Naive thymus-derived CD4-positive, alpha-beta T cell (primary cell): ENCODE measurements around the gene TTC33. TPM values are rescaled to one million over a fixed set of nuclear protein-coding genes. Genes with fewer than 3 reads are reported as not detected.
"Not testable (repeated sequence)": the region's sequence is repeated elsewhere in the genome, so short reads cannot be mapped to it uniquely, and the experiment has no call there.

ENCODE experiments used
- ATAC-seq: fragments of 150-1000 bp; cut with Tn5 transposase; 2 replicates; pipeline ENCODE4 v1.10.0; 2021; ENCODE audit warnings: mild to moderate bottlenecking, moderate library complexity
- CTCF ChIA-PET: fragments of 350-600 bp; sonication (Branson Sonifier 250); formaldehyde crosslinking; loops from one replicate; lab custom pipeline; 2021; ENCODE audit warnings: antibody characterized with exemption; lab: Charles Lee
- POLR2A ChIA-PET: fragments of 350-600 bp; sonication (Branson Sonifier 250); formaldehyde crosslinking; loops from one replicate; lab custom pipeline; 2021; ENCODE audit warnings: antibody characterized with exemption, inconsistent platforms; lab: Charles Lee
- DNase-seq, 9 donors: peaks; one replicate each; pipeline versions ENCODE4 v3.0.0 to v3.0.0-alpha.2; 2020 to 2022; ENCODE audit warnings: mixed read lengths in 1 of 9
- H3K27ac ChIP-seq: one replicate; pipeline ENCODE4 v1.7.0; 2013; ENCODE audit warnings: mild to moderate bottlenecking, low read depth, low read length, moderate library complexity
- H3K27me3 ChIP-seq, 2 donors: one replicate each; pipeline ENCODE4 v1.7.0; 2013; ENCODE audit warnings: low read length in 2 of 2, mild to moderate bottlenecking in 2 of 2, moderate library complexity in 2 of 2; ENCODE audit not compliant: control insufficient read depth in 2 of 2, insufficient read depth in 2 of 2
- H3K36me3 ChIP-seq, 3 experiments: 1 replicate in 2 of 3; 2 replicates in 1 of 3; pipeline ENCODE4 v1.7.0; 2013; ENCODE audit warnings: low read length in 3 of 3, mild to moderate bottlenecking in 3 of 3, moderate library complexity in 1 of 3; ENCODE audit not compliant: insufficient read depth in 3 of 3, control insufficient read depth in 2 of 3
- H3K4me1 ChIP-seq, 2 donors: one replicate each; pipeline ENCODE4 v1.7.0; 2013; ENCODE audit warnings: low read length in 2 of 2, mild to moderate bottlenecking in 2 of 2, moderate library complexity in 1 of 2; ENCODE audit not compliant: control insufficient read depth in 2 of 2, insufficient read depth in 2 of 2
- H3K4me3 ChIP-seq: 2 replicates; pipeline ENCODE4 v1.7.0; 2013; ENCODE audit warnings: mild to moderate bottlenecking, low read length
- H3K9me3 ChIP-seq, 3 experiments: 1 replicate in 2 of 3; 2 replicates in 1 of 3; pipeline ENCODE4 v1.7.0; 2013; ENCODE audit warnings: low read length in 3 of 3; ENCODE audit not compliant: control insufficient read depth in 2 of 3
- H3K27ac Mint-ChIP-seq, 9 donors: one replicate each; pipeline ENCODE4 v1.8.0; 2020 to 2022; ENCODE audit warnings: mixed read lengths in 9 of 9, mild to moderate bottlenecking in 8 of 9, moderate library complexity in 5 of 9, inconsistent platforms in 2 of 9
- H3K27me3 Mint-ChIP-seq, 5 donors: one replicate each; pipeline ENCODE4 v1.8.0; 2021 to 2022; ENCODE audit warnings: mixed read lengths in 5 of 5, mild to moderate bottlenecking in 1 of 5
- H3K36me3 Mint-ChIP-seq, 5 donors: one replicate each; pipeline ENCODE4 v1.8.0; 2020 to 2022; ENCODE audit warnings: mixed read lengths in 5 of 5, mild to moderate bottlenecking in 3 of 5, inconsistent platforms in 1 of 5
- H3K4me1 Mint-ChIP-seq, 7 donors: one replicate each; pipeline ENCODE4 v1.8.0; 2020 to 2022; ENCODE audit warnings: mixed read lengths in 7 of 7, mild to moderate bottlenecking in 3 of 7, inconsistent platforms in 1 of 7
- H3K4me3 Mint-ChIP-seq, 10 donors: one replicate each; pipeline ENCODE4 v1.8.0; 2020 to 2022; ENCODE audit warnings: mild to moderate bottlenecking in 10 of 10, mixed read lengths in 10 of 10, moderate library complexity in 6 of 10, inconsistent platforms in 2 of 10
- H3K9me3 Mint-ChIP-seq, 11 donors: one replicate each; pipeline ENCODE4 v1.8.0; 2020 to 2022; ENCODE audit warnings: mixed read lengths in 11 of 11, mild to moderate bottlenecking in 4 of 11, inconsistent platforms in 1 of 11, moderate library complexity in 1 of 11
- intact Hi-C, 2 donors: fragments of 100-400 bp; cut with micrococcal nuclease; formaldehyde crosslinking; loops; one replicate each; pipeline ENCODE4 v1.15.1; 2023
- polyA plus RNA-seq, 2 donors: library from polyadenylated mRNA; unstranded; fragments of 300-500 nt; fragmentation: Illumina TruSeq; gene quantifications; one replicate each; pipeline ENCODE4 v1.2.3, GENCODE V29; 2021
- total RNA-seq, 6 experiments: library from RNA in 5 of 6; stranded (reverse) in 5 of 6; gene quantifications; 1 replicate in 5 of 6; 2 replicates in 1 of 6; pipeline ENCODE4 v1.2.3 and lab custom pipeline; 2021 to 2026

The TTC33 gene
- total and polyA plus RNA-seq, 7 experiments from 2014 or later: 7.0 to 19.0 (median 14.0) TPM

GRCh38 chr5:40649463-40650030 lies 106.2 kb downstream of the TTC33 start:
- Histone ChIP-seq H3K4me1 (peaks cover 40 to 43% of the 10 kb centered on the region in 2 donors), H3K9me3 (no peaks in the 10 kb centered on the region), H3K27me3 (no peaks in the 10 kb centered on the region), H3K27ac (peak overlapping the region; percentile 63), H3K36me3 (no peaks in the 10 kb centered on the region), H3K4me3 (no peak overlapping the region)
- ChIA-PET CTCF (interaction anchor here (2.1 kb wide), 1 partner anchor 32 kb away, joined by 5 read pairs; no protein-coding TSS in a partner anchor), POLR2A (interaction anchor here (0.6 to 8.6 kb wide), 5 partner anchors 25 to 239 kb away, joined by 3 to 79 read pairs (median 3); partner anchors contain the start of gene PTGER4)
- peak; percentile 63 for ATAC-seq
- Mint-ChIP-seq H3K27me3 (no peaks in the 10 kb centered on the region), H3K27ac (peak overlapping the region; percentile 71 to 97 (median 90)), H3K36me3 (peaks cover 0 to 45% (median 7%) of the 10 kb centered on the region in 5 donors), H3K9me3 (peaks cover 0 to 15% (median 0%) of the 10 kb centered on the region in 11 donors), H3K4me3 (peak overlapping the region in 9 of 10 donors; percentile 20 to 75 (median 54)), H3K4me1 (peaks cover 51 to 61% (median 58%) of the 10 kb centered on the region in 7 donors)
- intact Hi-C loops: loop anchor here (1.0 to 10.0 kb wide), 6 partner anchors 26 to 1475 kb away; partner anchors contain the start of gene PTGER4 (in 1 of the 2)
- peak in 6 of 9 donors; percentile 38 to 62 (median 52) for DNase-seq

GRCh38 chr5:40648150-40648549 lies 107.6 kb downstream of the TTC33 start:
- ChIA-PET CTCF (no interaction called here), POLR2A (interaction anchor here (0.9 to 8.6 kb wide), 3 partner anchors 20 to 187 kb away, joined by 3 to 79 read pairs (median 3); partner anchors contain the start of genes PTGER4 and RPL37)
- no peaks in the 10 kb centered on the region for H3K27me3 ChIP-seq
- DNase-seq (no peak), ATAC-seq (no peak)
- peaks cover 0 to 21% (median 3%) of the 10 kb centered on the region in 11 donors for H3K9me3 Mint-ChIP-seq
- H3K27ac Mint-ChIP-seq: peak overlapping the region in 5 of 9 donors; percentile 20 to 97 (median 87)
- intact Hi-C loops: loop anchor here in 1 of 2 donors (5.0 kb wide), 1 partner anchor 71 kb away; no protein-coding TSS in a partner anchor
- H3K4me1 ChIP-seq: peaks cover 29 to 34% of the 10 kb centered on the region in 2 donors
- H3K4me1 Mint-ChIP-seq: peaks cover 39 to 47% (median 45%) of the 10 kb centered on the region in 7 donors
- no peaks in the 10 kb centered on the region for H3K27me3 Mint-ChIP-seq
- no peaks in the 10 kb centered on the region for H3K9me3 ChIP-seq
- no peaks in the 10 kb centered on the region for H3K36me3 ChIP-seq
- H3K4me3 Mint-ChIP-seq: peak overlapping the region in 3 of 10 donors; percentile 4 to 54 (median 41)
- no peak overlapping the region for H3K27ac ChIP-seq
- no peak overlapping the region for H3K4me3 ChIP-seq
- H3K36me3 Mint-ChIP-seq: peaks cover 0 to 55% (median 7%) of the 10 kb centered on the region in 5 donors

- H3K36me3 Mint-ChIP-seq: peaks cover 0 to 64% (median 7%) of the 10 kb centered on the region in 5 donors
- POLR2A ChIA-PET: no interaction called here
- peaks cover 18 to 21% of the 10 kb centered on the region in 2 donors for H3K4me1 ChIP-seq
Observed at GRCh38 chr5:40646266-40646665, 109.5 kb downstream of the TTC33 start.

GRCh38 chr5:40639531-40639930 lies 116.2 kb downstream of the TTC33 start:
- ATAC-seq, CTCF ChIA-PET, H3K27ac ChIP-seq, H3K4me3 ChIP-seq, DNase-seq, H3K9me3 ChIP-seq, H3K27me3 ChIP-seq, H3K4me3 Mint-ChIP-seq, POLR2A ChIA-PET, intact Hi-C loops, H3K36me3 ChIP-seq, H3K4me1 ChIP-seq, H3K27me3 Mint-ChIP-seq: not testable (repeated sequence)
- peaks cover 9 to 56% (median 21%) of the 10 kb centered on the region in 11 donors for H3K9me3 Mint-ChIP-seq
- peaks cover 3 to 19% (median 11%) of the 10 kb centered on the region in 7 donors for H3K4me1 Mint-ChIP-seq
- peaks cover 17 to 77% (median 20%) of the 10 kb centered on the region in 5 donors for H3K36me3 Mint-ChIP-seq
- peak overlapping the region in 1 of 9 donors; percentile 26 for H3K27ac Mint-ChIP-seq

More at GRCh38 chr5:40646266-40646665, 109.5 kb downstream of the TTC33 start:
- H3K27me3 Mint-ChIP-seq: no peaks in the 10 kb centered on the region
- intact Hi-C loops: loop anchor here in 1 of 2 donors (5.0 kb wide), 1 partner anchor 69 kb away; no protein-coding TSS in a partner anchor
- Histone ChIP-seq H3K27ac (no peak overlapping the region), H3K36me3 (no peaks in the 10 kb centered on the region), H3K9me3 (no peaks in the 10 kb centered on the region), H3K4me3 (no peak overlapping the region), H3K27me3 (no peaks in the 10 kb centered on the region)
- DNase-seq (no peak), ATAC-seq (no peak)
- H3K4me1 Mint-ChIP-seq: peaks cover 24 to 41% (median 35%) of the 10 kb centered on the region in 7 donors
- CTCF ChIA-PET: no interaction called here
- no peak overlapping the region for H3K4me3 Mint-ChIP-seq
- H3K9me3 Mint-ChIP-seq: peaks cover 0 to 22% (median 3%) of the 10 kb centered on the region in 11 donors
- H3K27ac Mint-ChIP-seq: no peak overlapping the region

- H3K4me3 Mint-ChIP-seq: no peak overlapping the region
- no peak overlapping the region for H3K27ac Mint-ChIP-seq
- H3K4me3 ChIP-seq: no peak overlapping the region
- POLR2A ChIA-PET: interaction anchor here (1.4 kb wide), 1 partner anchor 17 kb away, joined by 3 read pairs; no protein-coding TSS in a partner anchor
- H3K9me3 ChIP-seq: no peaks in the 10 kb centered on the region
- H3K27me3 ChIP-seq: no peaks in the 10 kb centered on the region
- intact Hi-C loops: no loop called here
- no peak overlapping the region for H3K27ac ChIP-seq
- peaks cover 9 to 43% (median 21%) of the 10 kb centered on the region in 11 donors for H3K9me3 Mint-ChIP-seq
- CTCF ChIA-PET: no interaction called here
- H3K36me3 ChIP-seq: no peaks in the 10 kb centered on the region
- H3K36me3 Mint-ChIP-seq: peaks cover 14 to 62% (median 20%) of the 10 kb centered on the region in 5 donors
- H3K27me3 Mint-ChIP-seq: no peaks in the 10 kb centered on the region
- no peaks in the 10 kb centered on the region for H3K4me1 ChIP-seq
- H3K4me1 Mint-ChIP-seq: peaks cover 5 to 7% (median 6%) of the 10 kb centered on the region in 7 donors
- ATAC-seq (no peak), DNase-seq (no peak)
Observed at GRCh38 chr5:40634593-40634992, 121.2 kb downstream of the TTC33 start.

- no peak overlapping the region for H3K4me3 Mint-ChIP-seq
- peaks cover 8 to 38% (median 21%) of the 10 kb centered on the region in 11 donors for H3K9me3 Mint-ChIP-seq
- Histone ChIP-seq H3K4me3 (no peak overlapping the region), H3K27me3 (no peaks in the 10 kb centered on the region), H3K27ac (no peak overlapping the region), H3K9me3 (no peaks in the 10 kb centered on the region), H3K36me3 (no peaks in the 10 kb centered on the region), H3K4me1 (no peaks in the 10 kb centered on the region)
- no peak for DNase-seq
- H3K27me3 Mint-ChIP-seq: no peaks in the 10 kb centered on the region
- ChIA-PET CTCF (no interaction called here), POLR2A (interaction anchor here (1.4 kb wide), 1 partner anchor 18 kb away, joined by 3 read pairs; no protein-coding TSS in a partner anchor)
- H3K27ac Mint-ChIP-seq: no peak overlapping the region
- H3K36me3 Mint-ChIP-seq: peaks cover 14 to 60% (median 20%) of the 10 kb centered on the region in 5 donors
- no peak for ATAC-seq
- peaks cover 5 to 7% (median 6%) of the 10 kb centered on the region in 7 donors for H3K4me1 Mint-ChIP-seq
- intact Hi-C loops: no loop called here
Observed at GRCh38 chr5:40634154-40634553, 121.6 kb downstream of the TTC33 start.
